Measurements from ENCODE around the gene MAP2K7. TPM values are rescaled to one million over a fixed set of nuclear protein-coding genes. Genes with fewer than 3 reads are reported as not detected.
"Not testable (repeated sequence)": the region's sequence is repeated elsewhere in the genome, so short reads cannot be mapped to it uniquely, and the experiment has no call there.

Gene MAP2K7
- total RNA-seq: 23.2 TPM

- no peaks in the 10 kb centered on the region for H3K27me3 ChIP-seq (ENCODE audit: insufficient read depth, low read length)
- H3K4me1 ChIP-seq (ENCODE audit: insufficient read depth, low read length): peaks cover 31% of the 10 kb centered on the region
- H3K4me3 ChIP-seq (ENCODE audit: low read length): peak within 1 kb of the TSS; percentile 63
- no peaks in the 10 kb centered on the region for H3K9me3 ChIP-seq (ENCODE audit: low read depth, low read length)
Observed at GRCh38 chr19:7903244-7904073, at the start of gene MAP2K7. TSS of gene MAP2K7 (plus strand) at chr19:7903877. CDS start at chr19:7903945, 68 bp downstream.

GRCh38 chr19:7855426-7856108 is 48.1 kb upstream of the MAP2K7 start:
- Histone ChIP-seq H3K9me3 (ENCODE audit: low read depth, low read length) (no peaks in the 10 kb centered on the region), H3K4me3 (ENCODE audit: low read length) (no peak overlapping the region), H3K27me3 (ENCODE audit: insufficient read depth, low read length) (no peaks in the 10 kb centered on the region), H3K4me1 (ENCODE audit: insufficient read depth, low read length) (peaks cover 5% of the 10 kb centered on the region)

GRCh38 chr19:7856109-7856591 is 47.5 kb upstream of the MAP2K7 start:
- peaks cover 3% of the 10 kb centered on the region for H3K27me3 ChIP-seq (ENCODE audit: insufficient read depth, low read length)
- H3K9me3 ChIP-seq (ENCODE audit: low read depth, low read length): no peaks in the 10 kb centered on the region
- H3K4me3 ChIP-seq (ENCODE audit: low read length): no peak overlapping the region
- H3K4me1 ChIP-seq (ENCODE audit: insufficient read depth, low read length): peaks cover 5% of the 10 kb centered on the region

GRCh38 chr19:7856679-7857663 is 46.7 kb upstream of the MAP2K7 start:
- H3K4me1 ChIP-seq (ENCODE audit: insufficient read depth, low read length): peaks cover 13% of the 10 kb centered on the region
- H3K9me3 ChIP-seq (ENCODE audit: low read depth, low read length): no peaks in the 10 kb centered on the region
- H3K4me3 ChIP-seq (ENCODE audit: low read length): no peak overlapping the region
- peaks cover 11% of the 10 kb centered on the region for H3K27me3 ChIP-seq (ENCODE audit: insufficient read depth, low read length)

GRCh38 chr19:7857727-7858108 is 46.0 kb upstream of the MAP2K7 start:
- Histone ChIP-seq H3K9me3 (ENCODE audit: low read depth, low read length) (no peaks in the 10 kb centered on the region), H3K4me1 (ENCODE audit: insufficient read depth, low read length) (peaks cover 17% of the 10 kb centered on the region), H3K4me3 (ENCODE audit: low read length) (no peak overlapping the region), H3K27me3 (ENCODE audit: insufficient read depth, low read length) (peaks cover 11% of the 10 kb centered on the region)

GRCh38 chr19:7858109-7858770 is 45.4 kb upstream of the MAP2K7 start:
- no peaks in the 10 kb centered on the region for H3K9me3 ChIP-seq (ENCODE audit: low read depth, low read length)
- H3K27me3 ChIP-seq (ENCODE audit: insufficient read depth, low read length): peaks cover 13% of the 10 kb centered on the region
- no peak overlapping the region for H3K4me3 ChIP-seq (ENCODE audit: low read length)
- H3K4me1 ChIP-seq (ENCODE audit: insufficient read depth, low read length): peaks cover 14% of the 10 kb centered on the region

- H3K4me3 ChIP-seq (ENCODE audit: low read length); H3K9me3 ChIP-seq (ENCODE audit: low read depth, low read length): not testable (repeated sequence)
- peaks cover 20% of the 10 kb centered on the region for H3K27me3 ChIP-seq (ENCODE audit: insufficient read depth, low read length)
Observed at GRCh38 chr19:7859087-7859486, 44.6 kb upstream of the MAP2K7 start.

GRCh38 chr19:7859831-7860713 is 43.6 kb upstream of the MAP2K7 start:
- Histone ChIP-seq H3K27me3 (ENCODE audit: insufficient read depth, low read length) (peaks cover 20% of the 10 kb centered on the region), H3K9me3 (ENCODE audit: low read depth, low read length) (no peaks in the 10 kb centered on the region), H3K4me3 (ENCODE audit: low read length) (no peak overlapping the region), H3K4me1 (ENCODE audit: insufficient read depth, low read length) (peaks cover 12% of the 10 kb centered on the region)

More at GRCh38 chr19:7859087-7859486, 44.6 kb upstream of the MAP2K7 start:
- peaks cover 12% of the 10 kb centered on the region for H3K4me1 ChIP-seq (ENCODE audit: insufficient read depth, low read length)

- no peak overlapping the region for H3K4me3 ChIP-seq (ENCODE audit: low read length)
Observed at GRCh38 chr19:7860714-7861618, 42.7 kb upstream of the MAP2K7 start.

GRCh38 chr19:7861619-7862412 is 41.9 kb upstream of the MAP2K7 start:
- Histone ChIP-seq H3K9me3 (ENCODE audit: low read depth, low read length) (no peaks in the 10 kb centered on the region), H3K27me3 (ENCODE audit: insufficient read depth, low read length) (peaks cover 25% of the 10 kb centered on the region), H3K4me3 (ENCODE audit: low read length) (no peak overlapping the region), H3K4me1 (ENCODE audit: insufficient read depth, low read length) (peaks cover 12% of the 10 kb centered on the region)

More at GRCh38 chr19:7860714-7861618, 42.7 kb upstream of the MAP2K7 start:
- Histone ChIP-seq H3K27me3 (ENCODE audit: insufficient read depth, low read length) (peaks cover 25% of the 10 kb centered on the region), H3K4me1 (ENCODE audit: insufficient read depth, low read length) (peaks cover 12% of the 10 kb centered on the region), H3K9me3 (ENCODE audit: low read depth, low read length) (no peaks in the 10 kb centered on the region)

GRCh38 chr19:7862413-7862951 is 41.2 kb upstream of the MAP2K7 start:
- H3K4me1 ChIP-seq (ENCODE audit: insufficient read depth, low read length): peaks cover 12% of the 10 kb centered on the region
- H3K4me3 ChIP-seq (ENCODE audit: low read length): no peak overlapping the region
- H3K9me3 ChIP-seq (ENCODE audit: low read depth, low read length): no peaks in the 10 kb centered on the region
- peaks cover 29% of the 10 kb centered on the region for H3K27me3 ChIP-seq (ENCODE audit: insufficient read depth, low read length)

All from mononuclear cell (primary cell).